Stimulated activated CD4-positive, alpha-beta T cell treated with anti-CD3 and anti-CD28 coated beads, Interleukin-2, amount 100 ng/mL, for 4 hours (primary cell): ENCODE results near the gene FAM83B.
"Not testable (repeated sequence)": the region's sequence is repeated elsewhere in the genome, so short reads cannot be mapped to it uniquely, and the experiment has no call there.

Source experiments
- DNase-seq: peaks from one replicate; pipeline ENCODE4 v3.0.0-alpha.2; 2020; ENCODE audit warnings: low read depth

Gene FAM83B

GRCh38 chr6:54861905-54862616 is 15.5 kb downstream of the FAM83B start:
- no peak for DNase-seq

- DNase-seq = no peak
Measured at GRCh38 chr6:54864272-54864671, 17.7 kb downstream of the FAM83B start.

- DNase-seq = no peak
Measured at GRCh38 chr6:54865091-54865631, 18.6 kb downstream of the FAM83B start.

GRCh38 chr6:54868556-54868955 is 22.0 kb downstream of the FAM83B start:
- DNase-seq = no peak

- no peak for DNase-seq
Measured at GRCh38 chr6:54873599-54873998, 27.0 kb downstream of the FAM83B start.

- DNase-seq = no peak
Measured at GRCh38 chr6:54874349-54875048, 27.9 kb downstream of the FAM83B start.

- no peak for DNase-seq
Measured at GRCh38 chr6:54875539-54875938, 29.0 kb downstream of the FAM83B start.

GRCh38 chr6:54876365-54876764 is 29.8 kb downstream of the FAM83B start:
- no peak for DNase-seq

- no peak for DNase-seq
Measured at GRCh38 chr6:54876871-54877270, 30.3 kb downstream of the FAM83B start.

- no peak for DNase-seq
Measured at GRCh38 chr6:54877713-54878317, 31.2 kb downstream of the FAM83B start.

- no peak for DNase-seq
Measured at GRCh38 chr6:54878718-54879117, 32.1 kb downstream of the FAM83B start.

GRCh38 chr6:54879188-54879985 is 32.8 kb downstream of the FAM83B start:
- DNase-seq = no peak

GRCh38 chr6:54881067-54881730 is 34.6 kb downstream of the FAM83B start:
- DNase-seq = no peak

GRCh38 chr6:54881891-54882290 is 35.3 kb downstream of the FAM83B start:
- not testable (repeated sequence) for DNase-seq

GRCh38 chr6:54886932-54887584 is 40.5 kb downstream of the FAM83B start:
- DNase-seq = no peak

- DNase-seq = no peak
Measured at GRCh38 chr6:54891536-54891935, 45.0 kb downstream of the FAM83B start.

GRCh38 chr6:54892831-54893230 is 46.3 kb downstream of the FAM83B start:
- no peak for DNase-seq

- DNase-seq = no peak
Measured at GRCh38 chr6:54893818-54894217, 47.2 kb downstream of the FAM83B start.

GRCh38 chr6:54896302-54896701 is 49.7 kb downstream of the FAM83B start:
- no peak for DNase-seq

- no peak for DNase-seq
Measured at GRCh38 chr6:54897462-54898189, 51.1 kb downstream of the FAM83B start.
